ENCODE data around the gene SVIL.
"Not testable (repeated sequence)": the region's sequence is repeated elsewhere in the genome, so short reads cannot be mapped to it uniquely, and the experiment has no call there.

The SVIL gene

GRCh38 chr10:29508554-29509244 lies 126.1 kb downstream of the SVIL start:
- DNase-seq = no peak

- DNase-seq = not testable (repeated sequence)
Measured at GRCh38 chr10:29507750-29508149, 127.0 kb downstream of the SVIL start.

- DNase-seq = not testable (repeated sequence)
Measured at GRCh38 chr10:29506324-29506921, 128.3 kb downstream of the SVIL start.

- no peak for DNase-seq
Measured at GRCh38 chr10:29502351-29502750, 132.4 kb downstream of the SVIL start.

GRCh38 chr10:29501692-29502091 lies 133.1 kb downstream of the SVIL start:
- DNase-seq = no peak

GRCh38 chr10:29499993-29500537 lies 134.7 kb downstream of the SVIL start:
- DNase-seq = no peak

GRCh38 chr10:29496341-29497162 lies 138.2 kb downstream of the SVIL start:
- DNase-seq = peak; percentile 17

- DNase-seq = no peak
Measured at GRCh38 chr10:29495366-29495765, 139.4 kb downstream of the SVIL start.

- DNase-seq = no peak
Measured at GRCh38 chr10:29493697-29494096, 141.1 kb downstream of the SVIL start.

- DNase-seq = no peak
Measured at GRCh38 chr10:29492774-29493173, 142.0 kb downstream of the SVIL start.

- no peak for DNase-seq
Measured at GRCh38 chr10:29491918-29492317, 142.9 kb downstream of the SVIL start.

GRCh38 chr10:29490781-29491280 lies 143.9 kb downstream of the SVIL start:
- DNase-seq = not testable (repeated sequence)

GRCh38 chr10:29488471-29488870 lies 146.3 kb downstream of the SVIL start:
- DNase-seq = not testable (repeated sequence)

GRCh38 chr10:29487884-29488266 lies 146.9 kb downstream of the SVIL start:
- DNase-seq = not testable (repeated sequence)

- not testable (repeated sequence) for DNase-seq
Measured at GRCh38 chr10:29487032-29487883, 147.5 kb downstream of the SVIL start.

GRCh38 chr10:29486433-29486832 lies 148.3 kb downstream of the SVIL start:
- peak; percentile 36 for DNase-seq

- DNase-seq = not testable (repeated sequence)
Measured at GRCh38 chr10:29484677-29485076, 150.1 kb downstream of the SVIL start.

- peak; percentile 49 for DNase-seq
Measured at GRCh38 chr10:29482591-29483431, 152.0 kb downstream of the SVIL start.

- no peak for DNase-seq
Measured at GRCh38 chr10:29481906-29482440, 152.8 kb downstream of the SVIL start.

GRCh38 chr10:29479981-29480954 lies 154.5 kb downstream of the SVIL start:
- DNase-seq = no peak

Data from MV-4-11 (cell line).